Stomach smooth muscle (tissue), 2 donors: ENCODE measurements around the gene PTPRT.

ENCODE experiments used
- H3K27ac ChIP-seq: one replicate; pipeline ENCODE4 v1.7.0; 2013; ENCODE audit warnings: mild to moderate bottlenecking, low read length, inconsistent platforms
- H3K27me3 ChIP-seq, 2 donors: one replicate each; pipeline ENCODE4 v1.7.0; 2013; ENCODE audit warnings: low read length in 2 of 2; ENCODE audit not compliant: insufficient read depth in 2 of 2, control insufficient read depth in 1 of 2
- H3K36me3 ChIP-seq, 2 donors: one replicate each; pipeline ENCODE4 v1.7.0; 2013; ENCODE audit warnings: low read length in 2 of 2; ENCODE audit not compliant: control insufficient read depth in 2 of 2, insufficient read depth in 2 of 2
- H3K4me1 ChIP-seq: one replicate; pipeline ENCODE4 v1.7.0; 2013; ENCODE audit warnings: low read length; ENCODE audit not compliant: control insufficient read depth, insufficient read depth
- H3K4me3 ChIP-seq, 2 donors: one replicate each; pipeline ENCODE4 v1.7.0; 2013; ENCODE audit warnings: low read length in 2 of 2
- H3K9ac ChIP-seq, 2 donors: one replicate each; pipeline ENCODE4 v1.7.0; 2013; ENCODE audit warnings: low read length in 2 of 2, mild to moderate bottlenecking in 1 of 2
- H3K9me3 ChIP-seq, 2 donors: one replicate each; pipeline ENCODE4 v1.7.0; 2013; ENCODE audit warnings: low read length in 2 of 2; ENCODE audit not compliant: control insufficient read depth in 2 of 2
- donor health status: healthy.
- donor health status: Pancreatic carcinoma.

PTPRT gene

DNA sequence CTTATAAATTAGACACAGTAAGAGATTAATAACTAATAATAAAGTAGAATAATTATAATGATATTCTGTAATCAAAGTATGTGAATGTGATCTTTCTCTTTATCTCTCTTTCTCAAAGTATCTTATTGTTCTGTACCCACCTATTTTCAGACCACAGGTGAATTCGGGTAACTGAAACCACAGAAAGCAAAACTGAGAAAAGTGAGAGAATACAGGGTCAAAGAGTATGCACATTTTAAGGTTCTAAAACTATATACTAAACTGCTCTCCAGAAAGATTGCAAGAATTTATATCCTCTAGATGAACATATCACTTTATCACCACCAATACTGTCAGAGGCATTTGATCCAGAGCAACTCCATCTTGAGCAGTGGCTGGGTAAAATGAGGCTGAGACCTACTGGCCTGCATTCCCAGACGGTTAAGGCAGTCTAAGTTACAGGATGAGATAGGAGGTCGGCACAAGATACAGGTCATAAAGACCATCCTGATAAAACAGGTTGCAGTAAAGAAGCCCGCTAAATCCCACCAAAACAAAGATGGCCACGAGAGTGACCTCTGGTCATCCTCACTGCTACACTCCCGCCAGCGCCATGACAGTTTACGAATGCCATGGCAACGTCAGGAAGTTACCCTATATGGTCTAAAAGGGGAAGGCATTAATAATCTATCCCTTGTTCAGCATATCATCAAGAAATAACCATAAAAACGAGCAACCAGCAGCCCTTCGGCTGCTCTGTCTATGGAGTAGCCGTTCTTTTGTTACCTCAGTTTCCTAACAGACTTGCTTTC, 211.3 kb downstream of the PTPRT start:
- Histone ChIP-seq H3K4me3 (no peak overlapping the region), H3K27me3 (peaks cover 0 to 3% of the 10 kb centered on the region in 2 donors), H3K27ac (no peak overlapping the region), H3K9ac (no peak overlapping the region), H3K9me3 (peaks cover 0 to 6% of the 10 kb centered on the region in 2 donors), H3K36me3 (no peaks in the 10 kb centered on the region), H3K4me1 (no peaks in the 10 kb centered on the region)

DNA sequence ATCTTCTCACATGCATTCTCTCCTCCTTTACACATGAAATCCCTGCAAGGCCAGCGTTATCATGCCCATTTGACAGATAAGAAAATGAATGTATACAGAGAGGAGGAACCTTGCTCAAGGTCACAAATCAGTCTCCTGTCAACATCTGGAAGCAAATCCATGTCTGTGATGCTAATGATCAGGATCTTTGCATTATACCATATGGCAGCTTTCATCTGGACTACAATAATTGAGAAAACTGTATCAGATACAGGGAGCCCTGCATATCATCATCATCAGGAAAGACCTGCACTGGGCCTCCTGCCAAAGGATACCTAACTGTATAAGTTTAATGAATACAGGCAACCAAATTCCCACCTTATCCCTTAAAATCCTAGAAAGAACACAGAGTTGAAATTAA, 213.7 kb downstream of the PTPRT start:
- Histone ChIP-seq H3K27me3 (peaks cover 0 to 2% of the 10 kb centered on the region in 2 donors), H3K4me1 (no peaks in the 10 kb centered on the region), H3K4me3 (no peak overlapping the region), H3K27ac (no peak overlapping the region), H3K9ac (no peak overlapping the region), H3K36me3 (no peaks in the 10 kb centered on the region), H3K9me3 (no peaks in the 10 kb centered on the region)

DNA sequence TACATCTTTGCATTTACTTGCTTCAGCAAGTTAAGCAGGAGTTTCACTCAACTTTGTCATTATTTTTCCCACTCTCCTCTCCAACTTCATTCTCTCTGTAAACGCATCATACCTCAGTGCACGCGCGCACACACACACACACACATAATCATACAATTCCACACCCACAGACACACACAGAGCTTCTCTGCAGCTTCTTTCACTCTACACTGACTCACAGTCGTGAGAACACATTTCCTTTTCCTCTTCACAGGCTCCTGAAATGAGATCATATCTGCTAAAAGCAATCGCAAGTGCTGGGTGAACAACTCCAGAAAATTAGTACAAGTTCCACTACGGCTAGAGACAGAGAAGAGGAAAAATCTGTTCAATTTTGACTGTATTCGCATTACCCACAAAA, 215.4 kb downstream of the PTPRT start:
- Histone ChIP-seq H3K27me3 (peaks cover 0 to 2% of the 10 kb centered on the region in 2 donors), H3K4me1 (no peaks in the 10 kb centered on the region), H3K36me3 (no peaks in the 10 kb centered on the region), H3K4me3 (no peak overlapping the region), H3K27ac (no peak overlapping the region), H3K9ac (no peak overlapping the region), H3K9me3 (no peaks in the 10 kb centered on the region)

DNA sequence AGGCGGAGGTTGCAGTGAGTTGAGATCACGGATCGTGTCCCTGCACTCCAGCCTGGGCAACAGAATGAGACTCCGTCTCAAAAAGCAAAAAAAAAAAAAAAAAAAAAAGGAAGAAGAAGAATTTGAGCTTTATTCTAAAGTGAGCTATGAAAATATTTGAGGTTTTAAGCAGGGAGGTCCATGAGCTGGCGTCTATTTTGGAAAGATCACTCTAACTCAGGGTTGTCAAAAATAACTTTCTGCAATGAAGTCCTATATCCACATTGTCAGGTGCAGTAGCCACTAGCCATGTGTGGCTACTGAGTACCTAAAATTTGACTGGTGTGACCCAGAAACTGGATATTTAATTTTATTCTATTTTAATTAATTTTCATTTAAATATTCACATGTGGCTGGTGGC, 217.1 kb downstream of the PTPRT start:
- H3K27ac ChIP-seq = no peak overlapping the region
- no peak overlapping the region for H3K4me3 ChIP-seq
- H3K9me3 ChIP-seq = no peaks in the 10 kb centered on the region
- no peaks in the 10 kb centered on the region for H3K4me1 ChIP-seq
- no peaks in the 10 kb centered on the region for H3K36me3 ChIP-seq
- H3K9ac ChIP-seq = no peak overlapping the region
- H3K27me3 ChIP-seq = peaks cover 0 to 2% of the 10 kb centered on the region in 2 donors

DNA sequence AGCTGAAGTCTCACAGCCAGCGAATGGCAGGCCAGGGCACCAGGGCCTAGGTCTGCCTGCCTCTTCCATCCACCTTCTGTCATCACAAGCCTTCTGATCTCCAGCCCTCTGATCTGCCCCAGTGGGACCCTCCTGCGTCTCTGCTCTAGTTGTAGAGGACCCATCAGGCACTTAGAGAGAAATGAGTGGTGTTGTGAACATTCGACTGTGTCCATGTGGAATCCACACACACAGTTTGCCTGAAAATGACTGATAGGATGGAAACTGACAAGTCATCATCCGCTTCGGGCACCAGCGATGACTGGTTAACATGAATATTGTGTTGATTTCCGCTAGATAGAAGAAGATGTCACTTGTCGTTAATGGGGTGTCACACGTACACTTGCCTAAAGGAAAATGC, 221.0 kb downstream of the PTPRT start:
- Histone ChIP-seq H3K9ac (no peak overlapping the region), H3K27me3 (peaks cover 0 to 2% of the 10 kb centered on the region in 2 donors)

DNA sequence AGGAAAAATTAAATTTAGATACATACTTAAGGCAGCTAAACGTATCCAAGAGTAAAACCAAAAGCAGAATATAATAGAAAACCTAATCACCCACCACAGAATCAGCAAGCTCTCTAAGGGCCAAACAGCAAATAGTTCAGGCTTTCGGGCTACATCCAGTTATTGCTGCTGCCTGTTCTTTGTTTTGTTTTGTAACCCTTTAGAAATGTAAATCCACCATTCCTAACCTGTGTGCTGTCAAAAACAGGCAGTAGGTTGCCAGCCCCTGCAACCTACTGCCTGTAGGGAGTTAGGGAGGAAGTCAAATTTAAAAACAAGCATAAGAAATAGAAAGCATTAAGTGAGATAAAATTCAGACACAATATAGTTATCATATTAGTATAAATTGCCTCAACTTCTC, 225.9 kb downstream of the PTPRT start:
- H3K4me3 ChIP-seq = no peak overlapping the region
- H3K27ac ChIP-seq = no peak overlapping the region
- no peaks in the 10 kb centered on the region for H3K27me3 ChIP-seq
- no peak overlapping the region for H3K9ac ChIP-seq
- H3K9me3 ChIP-seq = no peaks in the 10 kb centered on the region
- H3K36me3 ChIP-seq = no peaks in the 10 kb centered on the region
- H3K4me1 ChIP-seq = no peaks in the 10 kb centered on the region

More for the DNA sequence above, 221.0 kb downstream of the PTPRT start:
- H3K4me1 ChIP-seq = no peaks in the 10 kb centered on the region
- H3K27ac ChIP-seq = no peak overlapping the region
- no peak overlapping the region for H3K4me3 ChIP-seq
- H3K9me3 ChIP-seq = no peaks in the 10 kb centered on the region
- no peaks in the 10 kb centered on the region for H3K36me3 ChIP-seq

DNA sequence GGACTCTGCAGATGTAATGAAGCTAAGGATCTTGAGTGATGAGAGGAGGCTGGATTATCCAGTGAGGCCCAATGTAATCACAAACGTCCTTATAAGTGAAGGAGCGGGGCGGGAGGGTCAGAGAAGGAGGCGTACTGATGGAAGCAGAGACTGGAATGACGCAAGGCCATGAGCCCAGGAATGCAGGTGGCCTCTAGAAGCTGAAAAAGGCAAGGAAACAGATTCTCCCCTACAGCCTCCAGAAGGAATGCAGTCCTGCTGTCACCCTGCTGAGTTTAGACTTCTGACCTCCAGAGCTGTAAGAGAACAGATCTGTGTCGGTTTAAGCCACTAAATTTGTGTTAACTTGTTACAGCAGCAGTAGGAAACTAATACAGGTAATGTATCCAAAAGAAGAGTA, 227.9 kb downstream of the PTPRT start:
- Histone ChIP-seq H3K9ac (no peak overlapping the region), H3K27ac (no peak overlapping the region), H3K4me1 (no peaks in the 10 kb centered on the region), H3K4me3 (no peak overlapping the region), H3K27me3 (no peaks in the 10 kb centered on the region), H3K9me3 (peaks cover 0 to under 1% of the 10 kb centered on the region in 2 donors), H3K36me3 (no peaks in the 10 kb centered on the region)

DNA sequence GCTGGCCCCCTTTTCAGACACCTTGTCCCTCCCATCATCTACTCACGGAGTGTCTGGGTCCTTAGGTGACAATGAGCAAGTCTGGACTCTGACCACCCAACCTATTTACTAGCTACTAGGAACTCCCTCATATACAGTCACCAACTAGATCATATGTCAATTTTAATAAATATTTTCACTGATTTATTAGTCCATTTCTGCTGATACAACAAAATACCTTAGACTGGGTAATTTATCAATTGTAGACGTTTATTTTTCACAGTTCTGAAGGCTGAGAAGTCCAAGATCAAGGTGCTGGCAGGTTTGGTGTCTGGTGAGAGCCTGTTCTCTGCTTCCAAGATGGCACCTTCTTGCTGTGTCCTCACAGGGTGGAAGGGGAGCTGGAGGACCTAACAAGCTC, 229.7 kb downstream of the PTPRT start:
- no peaks in the 10 kb centered on the region for H3K4me1 ChIP-seq
- H3K36me3 ChIP-seq = no peaks in the 10 kb centered on the region
- H3K9me3 ChIP-seq = peaks cover 0 to 7% of the 10 kb centered on the region in 2 donors
- no peak overlapping the region for H3K27ac ChIP-seq
- H3K9ac ChIP-seq = no peak overlapping the region
- no peak overlapping the region for H3K4me3 ChIP-seq
- no peaks in the 10 kb centered on the region for H3K27me3 ChIP-seq

DNA sequence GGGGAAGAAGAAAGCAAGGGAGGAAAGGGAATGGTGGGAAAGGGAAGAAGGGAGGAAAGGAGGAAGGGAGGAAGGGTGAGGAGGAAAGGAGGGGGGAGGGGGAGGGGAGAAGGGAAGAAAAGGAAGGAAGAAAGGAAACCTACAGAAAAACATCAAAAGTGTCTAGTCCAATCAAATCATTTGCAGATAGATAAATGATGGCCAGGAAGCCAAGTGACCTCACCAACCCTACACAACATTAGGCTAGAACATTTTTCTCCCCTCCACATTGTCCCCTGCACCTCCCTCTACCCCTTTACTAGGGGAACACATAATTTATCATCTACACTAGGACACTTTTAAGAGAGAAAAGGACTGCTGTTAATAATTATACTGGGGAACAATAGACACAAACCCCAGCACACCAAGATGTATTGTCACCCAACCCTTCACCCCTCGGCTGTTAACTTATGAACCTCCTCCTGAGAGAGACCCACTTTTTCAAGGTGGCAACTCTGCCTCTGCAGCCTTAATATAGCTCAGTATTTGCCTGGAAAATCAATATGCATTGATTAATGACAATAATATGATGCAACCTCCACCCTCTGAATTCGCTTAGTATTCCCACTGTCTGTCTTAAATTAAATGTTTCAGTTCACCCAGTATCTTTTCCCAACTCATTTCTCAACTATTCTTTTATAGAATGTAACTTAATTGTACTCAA, 231.2 kb downstream of the PTPRT start:
- no peak overlapping the region for H3K9ac ChIP-seq
- peaks cover 0 to 7% of the 10 kb centered on the region in 2 donors for H3K9me3 ChIP-seq
- no peaks in the 10 kb centered on the region for H3K4me1 ChIP-seq
- no peak overlapping the region for H3K27ac ChIP-seq
- no peaks in the 10 kb centered on the region for H3K27me3 ChIP-seq
- H3K36me3 ChIP-seq = no peaks in the 10 kb centered on the region
- H3K4me3 ChIP-seq = no peak overlapping the region

DNA sequence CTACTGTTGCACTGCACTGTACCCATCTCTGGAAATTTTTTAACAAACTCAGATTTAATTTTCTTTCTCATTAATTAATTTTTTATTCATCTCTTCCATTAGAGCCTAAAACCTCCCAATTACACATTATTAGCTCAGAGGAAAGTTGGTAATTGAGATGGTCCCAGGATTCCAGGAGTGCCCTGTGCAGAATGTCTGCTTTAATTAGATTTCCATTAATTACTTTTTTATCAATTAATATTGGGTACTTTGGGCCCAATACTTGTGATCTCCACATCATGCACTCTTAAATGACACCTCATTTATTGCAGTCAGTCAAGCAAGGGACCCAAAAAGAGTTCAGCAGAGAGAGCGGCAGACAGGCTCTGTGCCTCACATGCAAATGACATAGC, 232.0 kb downstream of the PTPRT start:
- H3K27me3 ChIP-seq = no peaks in the 10 kb centered on the region
- H3K9ac ChIP-seq = no peak overlapping the region
- H3K4me1 ChIP-seq = no peaks in the 10 kb centered on the region
- H3K27ac ChIP-seq = no peak overlapping the region
- peaks cover 0 to 7% of the 10 kb centered on the region in 2 donors for H3K9me3 ChIP-seq
- no peaks in the 10 kb centered on the region for H3K36me3 ChIP-seq
- no peak overlapping the region for H3K4me3 ChIP-seq
